Stomach (tissue), 4 donors: ENCODE measurements around the gene TMX1.

ENCODE experiments used
- CTCF ChIP-seq, 7 experiments: fragments of 450-650 bp in 4 of 7; fragments of 200-600 bp in 3 of 7; sonication (generic) in 3 of 7; IDR thresholded peaks; one replicate each; pipeline ENCODE4 v1.5.1; 2016 to 2019; ENCODE audit warnings: antibody characterized with exemption in 7 of 7, control low read depth in 2 of 7, mild to moderate bottlenecking in 1 of 7
- EP300 ChIP-seq: sonication (generic); formaldehyde crosslinking; IDR thresholded peaks from one replicate; pipeline ENCODE4 v1.6.1; 2017; ENCODE audit warnings: antibody characterized with exemption
- POLR2AphosphoS5 ChIP-seq, 3 donors: sonication (generic); formaldehyde crosslinking; IDR thresholded peaks; one replicate each; pipeline ENCODE4 v1.6.1; 2016; ENCODE audit warnings: antibody characterized with exemption in 3 of 3

- no peak for TF ChIP-seq EP300
- no peak for TF ChIP-seq CTCF (IDR thresholded peaks at IDR 0.05)
- TF ChIP-seq POLR2AphosphoS5 (IDR thresholded peaks at IDR 0.05) = no peak
Measured at GRCh38 chr14:51210594-51210993, 29.5 kb upstream of the TMX1 start.
